HepG2 (cell line): Measurements from ENCODE around the gene LMAN2. TPM values are rescaled to one million over a fixed set of nuclear protein-coding genes. Genes with fewer than 3 reads are reported as not detected.

Source experiments
- PHF5A ChIP-seq: IDR thresholded peaks from one replicate; pipeline ENCODE4 v1.6.1; 2018; ENCODE audit warnings: low read depth, missing genetic modification reagents; ENCODE audit not compliant: unreplicated experiment
- REXO4 ChIP-seq: sonication (generic); formaldehyde crosslinking; IDR thresholded peaks from 2 replicates; pipeline ENCODE4 v1.8.0; 2022; ENCODE audit warnings: missing genetic modification reagents, mild to moderate bottlenecking, borderline replicate concordance
- STAT6 ChIP-seq: sonication (generic); formaldehyde crosslinking; IDR thresholded peaks from 2 replicates; pipeline ENCODE4 v1.4.0; 2020; ENCODE audit warnings: missing genetic modification reagents, mild to moderate bottlenecking, borderline replicate concordance
- ZBED4 ChIP-seq: sonication (generic); formaldehyde crosslinking; IDR thresholded peaks from 2 replicates; pipeline ENCODE4 v1.4.0; 2020; ENCODE audit warnings: missing genetic modification reagents, borderline replicate concordance
- ZBTB40 ChIP-seq, 2 experiments: fragments of 450-650 bp in 1 of 2; sonication (generic) in 1 of 2; formaldehyde crosslinking in 1 of 2; IDR thresholded peaks; 2 replicates each; pipeline versions ENCODE4 v1.6.1 to v1.8.0; 2016 to 2022; ENCODE audit warnings: antibody characterized with exemption in 1 of 2, mild to moderate bottlenecking in 1 of 2, missing genetic modification reagents in 1 of 2
- ZNF883 ChIP-seq: sonication (generic); formaldehyde crosslinking; IDR thresholded peaks from 2 replicates; pipeline ENCODE4 v1.5.1; 2020; ENCODE audit warnings: mild to moderate bottlenecking, missing genetic modification reagents; ENCODE audit errors: not compliant biosample characterization
- polyA plus RNA-seq, 8 experiments: library from polyadenylated mRNA; depleted of rRNA in 3 of 8; stranded (reverse) in 7 of 8; unstranded in 1 of 8; fragments of >200 nt; fragmentation: Illumina TruSeq in 4 of 8; extraction: Trizol in 4 of 8; gene quantifications; 2 replicates each; pipeline versions ENCODE4 v1.2.1 to v1.2.3, GENCODE V29; 2011 to 2016; ENCODE audit warnings: low read depth in 4 of 8, missing spikeins in 1 of 8, mixed read lengths in 1 of 8; ENCODE audit not compliant: insufficient read depth in 1 of 8
- total RNA-seq, 5 experiments: library from RNA; depleted of rRNA; stranded (reverse); fragments of >200 nt; fragmentation: Illumina TruSeq; extraction: Trizol; gene quantifications; 2 replicates each; pipeline ENCODE4 v1.2.3, GENCODE V29; 2016; ENCODE audit warnings: low read depth in 1 of 5
- TF ChIP-seq, protein P1 (sequence below): sonication (generic); formaldehyde crosslinking; IDR thresholded peaks from 2 replicates; pipeline ENCODE4 v1.8.1; 2023; ENCODE audit warnings: mild to moderate bottlenecking, inconsistent platforms, moderate library complexity, missing genetic modification reagents, borderline replicate concordance

Gene LMAN2
- total and polyA plus RNA-seq, 2 of the 13 experiments (the other 11 are each of a cell fraction or from before 2014, with no cell fraction given), result 191 to 197 TPM

DNA sequence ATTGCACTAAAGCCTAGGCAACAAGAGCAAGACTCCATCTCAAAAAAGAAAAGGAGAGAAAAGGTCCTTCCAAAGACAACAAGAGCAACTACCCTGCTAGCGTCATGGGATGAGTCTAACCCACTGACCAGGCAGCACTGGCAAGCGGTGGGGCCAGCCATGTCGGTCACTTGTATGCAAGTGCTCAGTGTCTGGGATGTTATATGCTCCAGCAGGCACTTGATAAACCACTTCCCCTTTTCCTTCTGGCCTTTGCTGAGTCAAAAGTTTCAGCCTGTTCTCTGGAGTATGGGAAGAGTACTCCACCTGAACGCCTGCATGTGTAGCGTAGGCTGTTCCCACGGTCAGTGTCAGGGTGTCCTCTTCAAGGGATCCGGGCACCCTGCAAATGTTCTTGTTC, 30.6 kb downstream of the LMAN2 start (continued):
- TF ChIP-seq ZBTB40 (IDR thresholded peaks at IDR 0.05) (no peak), ZBTB40 (CRISPR knock-in tag; IDR thresholded peaks at IDR 0.05) (no peak), STAT6 (CRISPR knock-in tag) (no peak), PHF5A (CRISPR knock-in tag) (no peak), ZBED4 (CRISPR knock-in tag) (no peak), REXO4 (CRISPR knock-in tag) (no peak), ZNF883 (CRISPR knock-in tag) (no peak)
- TF ChIP-seq, protein P1, sequence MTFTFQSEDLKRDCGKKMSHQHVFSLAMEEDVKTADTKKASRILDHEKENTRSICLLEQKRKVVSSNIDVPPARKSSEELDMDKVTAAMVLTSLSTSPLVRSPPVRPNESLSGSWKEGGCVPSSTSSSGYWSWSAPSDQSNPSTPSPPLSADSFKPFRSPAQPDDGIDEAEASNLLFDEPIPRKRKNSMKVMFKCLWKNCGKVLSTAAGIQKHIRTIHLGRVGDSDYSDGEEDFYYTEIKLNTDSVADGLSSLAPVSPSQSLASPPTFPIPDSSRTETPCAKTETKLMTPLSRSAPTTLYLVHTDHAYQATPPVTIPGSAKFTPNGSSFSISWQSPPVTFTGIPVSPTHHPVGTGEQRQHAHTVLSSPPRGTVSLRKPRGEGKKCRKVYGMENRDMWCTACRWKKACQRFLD (CRISPR knock-in tag), result no peak
